UCSD-AML1 (cell line): Measurements from ENCODE around the gene RSL1D1.

ENCODE experiments used
- DNase-seq: peaks from one replicate; lab custom pipeline; 2025; ENCODE audit not compliant: unreplicated experiment; lab: John Stamatoyannopoulos, UW

Gene RSL1D1

GRCh38 chr16:11851294-11852091, at the start of gene RSL1D1:
Gene RSL1D1, minus strand, starts transcription at chr16:11851542. Its CDS starts 30 bp downstream, at chr16:11851512.
- peak; percentile 96 for DNase-seq

GRCh38 chr16:11901091-11901490, 49.7 kb upstream of the RSL1D1 start:
- DNase-seq: no peak

GRCh38 chr16:11896486-11897176, 45.3 kb upstream of the RSL1D1 start:
- DNase-seq: no peak

DNA sequence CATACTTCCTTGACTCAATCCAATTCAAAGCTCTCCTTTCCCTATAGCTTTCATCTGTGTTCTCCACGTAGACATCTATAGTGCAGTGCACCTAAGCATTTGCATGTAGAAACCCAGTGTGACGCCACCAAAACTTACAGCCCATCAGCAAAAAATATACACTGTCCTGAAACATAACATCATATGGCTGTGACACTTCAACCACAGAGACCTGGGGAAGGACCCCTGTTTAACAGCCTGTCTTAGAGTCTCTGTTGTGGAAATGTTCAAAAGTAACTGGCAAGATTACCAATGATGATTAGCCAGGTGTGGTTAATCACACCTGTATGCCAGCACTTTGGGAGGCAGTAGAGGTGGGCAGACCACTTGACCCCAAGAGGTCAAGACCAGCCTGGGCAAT, 42.2 kb upstream of the RSL1D1 start:
- DNase-seq: no peak

GRCh38 chr16:11892761-11893160, 41.4 kb upstream of the RSL1D1 start:
- no peak for DNase-seq

DNA sequence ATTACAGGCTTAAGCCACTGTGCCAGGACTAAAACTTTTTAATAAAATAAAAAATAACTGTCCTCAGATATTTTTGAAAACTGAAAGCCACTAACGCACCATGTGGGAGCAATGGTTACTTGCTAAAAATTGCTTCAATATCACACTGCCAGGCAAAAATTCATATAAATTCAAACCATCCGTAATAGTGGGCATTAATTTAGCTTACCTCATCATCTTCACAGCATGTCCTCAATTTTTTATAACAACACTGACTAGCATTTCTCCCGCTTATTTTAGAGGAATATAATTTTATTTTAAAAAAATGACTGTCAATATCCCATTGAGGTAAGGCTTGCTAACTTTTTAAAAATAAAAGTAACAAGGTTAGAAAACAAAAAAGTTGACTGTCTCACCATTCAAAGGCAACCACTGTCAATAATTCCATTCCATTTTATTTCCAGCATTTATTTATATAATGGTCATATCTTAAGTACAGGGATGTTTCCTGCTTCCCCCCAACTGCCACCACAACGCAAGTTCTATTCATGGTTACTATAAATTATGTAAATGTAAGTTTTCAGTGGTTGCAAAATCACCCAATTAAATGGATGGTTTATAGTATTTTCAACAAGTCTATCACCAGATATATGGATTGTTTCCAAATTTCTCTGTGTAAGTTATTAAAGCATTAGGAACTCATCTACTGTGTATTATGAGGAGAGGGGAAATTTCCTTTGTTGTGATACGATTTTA, 39.1 kb upstream of the RSL1D1 start:
- DNase-seq: no peak

DNA sequence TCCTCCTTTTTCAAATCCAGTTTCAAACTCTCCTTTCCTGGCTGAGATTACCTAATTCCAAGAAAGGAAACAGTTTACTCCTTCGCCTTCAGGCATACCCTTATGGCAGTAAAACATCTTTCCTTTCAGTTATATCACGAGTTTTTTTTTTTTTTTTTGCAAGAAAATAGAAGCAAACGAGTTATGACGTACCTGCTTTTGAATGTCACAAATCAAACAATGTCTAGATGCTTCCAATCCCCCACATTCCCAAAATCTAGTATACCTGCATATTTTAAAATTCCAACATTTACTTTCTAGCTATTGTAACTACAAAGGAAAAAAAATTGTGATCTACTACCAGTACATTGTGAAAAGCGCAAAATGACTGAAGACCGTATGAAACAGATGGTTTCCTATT, 35.5 kb upstream of the RSL1D1 start:
- DNase-seq: no peak

- DNase-seq: no peak
These were observed 32.7 kb upstream of the RSL1D1 start for GRCh38 chr16:11884035-11884434.

DNA sequence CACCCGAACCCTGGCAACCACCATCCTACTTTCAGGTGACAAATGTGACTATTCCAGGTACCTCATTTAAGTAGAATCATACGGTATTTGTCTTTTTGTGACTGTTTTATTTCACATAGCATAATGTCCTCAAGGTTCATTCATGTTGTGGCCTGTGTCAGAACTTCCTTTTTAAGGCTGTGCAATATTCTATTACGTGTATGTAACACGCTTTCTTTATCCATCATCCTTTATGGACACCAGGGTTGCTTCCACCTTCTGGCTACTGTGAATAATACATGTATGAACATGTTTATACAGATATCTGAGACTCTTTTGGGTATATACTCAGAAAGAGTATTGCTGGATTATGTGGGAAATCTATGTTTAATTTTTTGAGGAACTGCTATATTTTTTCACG, 28.7 kb upstream of the RSL1D1 start:
- DNase-seq: no peak

GRCh38 chr16:11877374-11877773, 26.0 kb upstream of the RSL1D1 start:
- no peak for DNase-seq

- DNase-seq: no peak
These were observed 25.0 kb upstream of the RSL1D1 start for GRCh38 chr16:11876306-11876705.

DNA sequence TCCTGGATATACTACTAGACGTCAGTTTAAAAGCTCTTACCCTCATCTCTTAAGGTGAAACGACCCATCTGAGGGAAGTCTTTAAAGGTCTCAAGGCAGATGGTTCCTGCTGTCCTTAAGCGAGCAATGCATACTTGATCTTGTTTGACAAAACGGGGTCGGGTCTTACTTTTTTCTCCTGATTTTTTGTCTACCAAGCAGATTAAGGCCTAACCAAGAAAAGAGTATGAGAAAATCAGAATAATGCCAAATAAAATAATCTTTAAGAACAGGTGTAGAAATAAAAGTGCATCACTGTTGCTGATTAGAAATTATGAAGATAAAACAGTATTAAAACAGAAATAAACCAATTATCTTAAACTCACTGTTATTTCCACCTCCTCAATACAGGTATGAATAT, 24.4 kb upstream of the RSL1D1 start:
- DNase-seq: no peak

DNA sequence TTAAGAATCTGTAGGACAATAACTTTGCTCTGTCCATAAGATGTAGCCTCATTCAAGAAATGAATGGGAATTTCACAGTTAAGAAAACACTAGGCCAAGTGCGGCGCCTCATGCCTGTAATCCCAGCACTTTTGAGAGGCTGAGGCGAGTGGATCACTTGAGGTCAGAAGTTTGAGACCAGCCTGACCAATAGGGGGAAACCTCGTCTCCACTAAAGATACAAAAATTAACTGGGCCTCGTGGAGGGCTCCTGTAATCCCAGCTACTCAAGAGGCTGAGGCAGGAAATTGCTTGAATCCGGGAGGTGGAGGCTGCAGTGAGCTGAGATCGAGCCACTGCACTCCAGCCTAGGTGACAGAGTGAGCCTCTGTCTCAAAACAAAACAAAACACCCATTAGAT, 19.9 kb upstream of the RSL1D1 start:
- DNase-seq: no peak

DNA sequence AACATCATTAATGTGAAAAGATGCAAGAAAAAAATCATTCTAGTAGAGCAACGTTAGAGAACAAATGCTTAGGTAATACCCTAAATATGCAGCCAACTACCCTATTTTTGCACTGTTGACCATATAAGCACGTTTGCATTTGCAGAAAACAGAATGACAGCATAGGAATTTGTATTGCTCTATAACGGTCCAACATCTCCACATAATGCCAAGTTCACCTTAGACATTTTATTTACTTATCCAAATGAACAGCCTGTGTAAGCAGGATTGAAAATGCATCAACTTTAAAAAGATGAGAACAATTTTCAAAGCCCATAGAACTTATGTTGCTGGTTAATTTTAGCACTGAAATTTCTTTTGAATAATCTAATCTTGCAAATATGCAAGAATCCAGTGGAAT, 19.1 kb upstream of the RSL1D1 start:
- no peak for DNase-seq

DNA sequence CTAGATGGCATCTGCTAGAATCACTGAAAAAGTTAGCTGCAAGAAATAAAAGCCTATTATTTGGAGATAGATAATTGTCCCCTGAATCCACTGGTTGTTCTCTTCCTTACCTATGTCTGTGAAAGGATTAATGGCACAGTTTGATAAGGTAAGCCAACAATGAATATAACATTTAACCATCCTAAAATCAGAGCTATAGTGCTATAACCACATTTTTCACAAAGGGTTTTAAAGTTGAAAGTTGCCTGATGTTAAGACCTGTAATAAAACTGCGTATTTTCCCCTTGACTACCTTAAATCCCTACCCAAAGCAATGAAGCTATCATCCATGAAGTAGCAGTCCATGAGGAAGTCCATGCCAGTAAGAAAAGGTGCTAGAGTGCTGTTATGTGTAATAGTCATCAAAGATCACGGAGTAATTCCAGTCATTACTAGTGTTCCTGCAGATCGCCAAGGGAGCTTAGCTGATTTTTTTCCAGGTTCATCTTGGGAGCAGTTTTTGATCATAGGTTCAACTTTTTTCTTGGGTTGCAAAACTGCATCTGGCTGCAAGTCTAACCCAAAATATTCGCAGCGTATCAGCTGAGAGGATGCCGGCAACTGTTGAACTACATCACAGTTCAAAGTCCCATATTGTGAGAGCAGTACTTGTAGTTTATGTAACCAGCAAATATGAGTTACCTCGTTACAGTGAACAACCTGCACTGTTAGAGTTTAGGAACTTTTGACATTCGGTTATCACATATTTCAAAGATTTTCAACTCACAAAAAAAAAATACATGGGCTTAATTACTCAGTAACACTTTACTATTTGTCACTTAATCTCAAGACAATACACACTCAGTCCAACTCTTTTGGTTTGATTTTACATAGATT, 18.2 kb upstream of the RSL1D1 start:
- no peak for DNase-seq

GRCh38 chr16:11868412-11868980, 17.2 kb upstream of the RSL1D1 start:
- no peak for DNase-seq

- no peak for DNase-seq
These were observed 11.1 kb upstream of the RSL1D1 start for GRCh38 chr16:11862489-11862888.

GRCh38 chr16:11857161-11857560, 5.8 kb upstream of the RSL1D1 start:
- DNase-seq: no peak

GRCh38 chr16:11852092-11852809, 909 bp upstream of the RSL1D1 start:
- DNase-seq: no peak

- no peak for DNase-seq
These were observed 2.5 kb downstream of the RSL1D1 start for GRCh38 chr16:11848842-11849241.
